HAP-1 (cell line): ENCODE data around the gene FOXQ1.
"Not testable (repeated sequence)": the region's sequence is repeated elsewhere in the genome, so short reads cannot be mapped to it uniquely, and the experiment has no call there.

Source experiments
- DNase-seq, 2 experiments: peaks; one replicate each; pipeline ENCODE4 v3.0.0-alpha.2; 2016 to 2020; ENCODE audit warnings: low spot score in 2 of 2
- H3K27me3 ChIP-seq: fragments of 250-450 bp; sonication (Bioruptor Pico); 2 replicates; pipeline ENCODE4 v1.5.1; 2020; ENCODE audit warnings: low read depth, mild to moderate bottlenecking, moderate library complexity
- H3K36me3 ChIP-seq: fragments of 250-450 bp; sonication (Bioruptor Pico); replicated peaks from 2 replicates; pipeline ENCODE4 v1.5.1; 2020; ENCODE audit warnings: mild to moderate bottlenecking
- H3K4me1 ChIP-seq: fragments of 250-450 bp; sonication (Bioruptor Pico); 2 replicates; pipeline ENCODE4 v1.5.1; 2020; ENCODE audit warnings: mild to moderate bottlenecking
- H3K4me3 ChIP-seq: fragments of 250-450 bp; sonication (Bioruptor Pico); 2 replicates; pipeline ENCODE4 v1.5.1; 2020; ENCODE audit warnings: mild to moderate bottlenecking, moderate library complexity
- H3K9me3 ChIP-seq: fragments of 250-450 bp; sonication (Bioruptor Pico); 2 replicates; pipeline ENCODE4 v1.5.1; 2020; ENCODE audit warnings: mild to moderate bottlenecking, moderate library complexity
- in situ Hi-C: fragments of 300-500 bp; cut with MboI; formaldehyde crosslinking; loops from 3 replicates; pipeline ENCODE4 v1.14.3; 2020; ENCODE audit warnings: low sequenced_read_pairs, inconsistent platforms, mixed read lengths

FOXQ1 gene

GRCh38 chr6:1309366-1309765 lies 2.5 kb upstream of the FOXQ1 start:
- no peaks in the 10 kb centered on the region for H3K36me3 ChIP-seq
- DNase-seq = no peak
- no peaks in the 10 kb centered on the region for H3K9me3 ChIP-seq
- in situ Hi-C loops = no loop called here
- H3K27me3 ChIP-seq = peaks cover 34% of the 10 kb centered on the region
- no peaks in the 10 kb centered on the region for H3K4me1 ChIP-seq
- no peak overlapping the region for H3K4me3 ChIP-seq

GRCh38 chr6:1310628-1311399 lies 1.1 kb upstream of the FOXQ1 start:
- Histone ChIP-seq H3K4me3 (no peak overlapping the region), H3K4me1 (no peaks in the 10 kb centered on the region), H3K9me3 (no peaks in the 10 kb centered on the region), H3K36me3 (no peaks in the 10 kb centered on the region), H3K27me3 (peaks cover 49% of the 10 kb centered on the region)
- in situ Hi-C loops = no loop called here
- no peak for DNase-seq

GRCh38 chr6:1312203-1312472 lies 240 bp downstream of the FOXQ1 start:
- peaks cover 57% of the 10 kb centered on the region for H3K27me3 ChIP-seq
- in situ Hi-C loops = no loop called here
- DNase-seq = no peak

GRCh38 chr6:1312473-1313367 lies 822 bp downstream of the FOXQ1 start:
- Histone ChIP-seq H3K4me1 (no peaks in the 10 kb centered on the region), H3K9me3 (no peaks in the 10 kb centered on the region), H3K27me3 (peaks cover 57% of the 10 kb centered on the region), H3K36me3 (no peaks in the 10 kb centered on the region), H3K4me3 (no peak overlapping the region)
- in situ Hi-C loops = no loop called here
- DNase-seq = peak in 1 of 2 experiments; percentile 15

More at GRCh38 chr6:1312203-1312472, 240 bp downstream of the FOXQ1 start:
- H3K4me3 ChIP-seq = no peak overlapping the region
- no peaks in the 10 kb centered on the region for H3K4me1 ChIP-seq
- H3K36me3 ChIP-seq = no peaks in the 10 kb centered on the region
- H3K9me3 ChIP-seq = no peaks in the 10 kb centered on the region

- no peaks in the 10 kb centered on the region for H3K36me3 ChIP-seq
- no peaks in the 10 kb centered on the region for H3K4me1 ChIP-seq
- in situ Hi-C loops = no loop called here
- peaks cover 57% of the 10 kb centered on the region for H3K27me3 ChIP-seq
- no peaks in the 10 kb centered on the region for H3K9me3 ChIP-seq
- no peak overlapping the region for H3K4me3 ChIP-seq
- no peak for DNase-seq
Observed at GRCh38 chr6:1313384-1313766, 1.5 kb downstream of the FOXQ1 start.

DNA sequence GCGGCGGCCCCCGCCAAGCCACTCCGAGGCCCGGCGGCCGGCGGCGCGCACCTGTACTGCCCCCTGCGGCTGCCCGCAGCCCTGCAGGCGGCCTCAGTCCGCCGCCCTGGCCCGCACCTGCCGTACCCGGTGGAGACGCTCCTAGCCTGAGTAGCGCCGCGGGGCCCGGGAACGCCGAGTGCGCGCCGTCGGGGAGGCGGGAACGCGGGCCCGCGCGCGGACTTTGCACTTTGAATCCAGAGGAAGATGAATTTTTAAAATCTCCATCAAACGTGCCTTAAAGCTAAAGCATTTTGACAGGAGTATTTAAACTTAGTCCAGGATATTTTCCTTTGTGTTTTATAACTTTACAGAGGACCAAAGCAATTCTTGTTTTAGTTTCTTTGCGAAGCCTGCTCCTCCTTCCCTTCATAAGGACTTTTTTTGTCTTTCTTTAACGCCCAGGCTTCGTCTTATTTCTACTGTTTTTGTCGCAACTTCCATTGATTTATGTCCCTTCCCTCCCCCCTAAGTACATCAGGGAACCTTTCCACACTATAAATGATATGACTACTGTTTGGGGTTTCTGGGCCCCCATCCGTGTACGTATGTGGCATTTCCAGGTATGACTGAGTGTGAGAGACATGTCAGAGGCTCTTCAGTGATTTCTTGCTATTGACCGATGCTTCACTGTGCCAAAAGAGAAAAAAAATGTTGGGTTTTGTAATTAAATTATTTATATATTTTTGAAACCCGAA lies 2.0 kb downstream of the FOXQ1 start:
- peak in 1 of 2 experiments; percentile 40 for DNase-seq
- Histone ChIP-seq H3K9me3 (no peaks in the 10 kb centered on the region), H3K36me3 (no peaks in the 10 kb centered on the region), H3K4me3 (no peak overlapping the region), H3K27me3 (peaks cover 57% of the 10 kb centered on the region), H3K4me1 (no peaks in the 10 kb centered on the region)
- in situ Hi-C loops = no loop called here

- no peaks in the 10 kb centered on the region for H3K9me3 ChIP-seq
- H3K4me3 ChIP-seq = no peak overlapping the region
- H3K4me1 ChIP-seq = no peaks in the 10 kb centered on the region
- H3K36me3 ChIP-seq = no peaks in the 10 kb centered on the region
- in situ Hi-C loops = no loop called here
- DNase-seq = no peak
- peaks cover 54% of the 10 kb centered on the region for H3K27me3 ChIP-seq
Observed at GRCh38 chr6:1314617-1315016, 2.7 kb downstream of the FOXQ1 start.

DNA sequence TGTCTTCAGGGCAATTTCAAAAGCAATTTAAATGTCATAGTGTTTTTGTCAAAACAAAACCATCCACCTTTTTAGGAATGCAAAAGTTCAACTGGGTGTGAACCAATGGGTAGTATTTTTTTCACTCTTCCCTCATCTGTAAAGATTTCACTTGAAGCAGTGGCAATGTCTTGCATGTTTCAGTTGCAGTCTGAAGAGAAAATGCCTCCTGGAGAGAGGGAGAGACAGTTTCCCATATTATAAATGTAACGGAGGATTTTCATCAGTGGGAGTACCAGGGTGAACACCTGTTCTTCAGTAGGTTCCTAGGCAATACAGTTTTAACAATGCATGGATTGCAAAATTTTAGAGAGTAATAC lies 3.3 kb downstream of the FOXQ1 start:
- no peaks in the 10 kb centered on the region for H3K4me1 ChIP-seq
- no peak overlapping the region for H3K4me3 ChIP-seq
- in situ Hi-C loops = no loop called here
- no peaks in the 10 kb centered on the region for H3K36me3 ChIP-seq
- peaks cover 54% of the 10 kb centered on the region for H3K27me3 ChIP-seq
- no peak for DNase-seq
- H3K9me3 ChIP-seq = no peaks in the 10 kb centered on the region

DNA sequence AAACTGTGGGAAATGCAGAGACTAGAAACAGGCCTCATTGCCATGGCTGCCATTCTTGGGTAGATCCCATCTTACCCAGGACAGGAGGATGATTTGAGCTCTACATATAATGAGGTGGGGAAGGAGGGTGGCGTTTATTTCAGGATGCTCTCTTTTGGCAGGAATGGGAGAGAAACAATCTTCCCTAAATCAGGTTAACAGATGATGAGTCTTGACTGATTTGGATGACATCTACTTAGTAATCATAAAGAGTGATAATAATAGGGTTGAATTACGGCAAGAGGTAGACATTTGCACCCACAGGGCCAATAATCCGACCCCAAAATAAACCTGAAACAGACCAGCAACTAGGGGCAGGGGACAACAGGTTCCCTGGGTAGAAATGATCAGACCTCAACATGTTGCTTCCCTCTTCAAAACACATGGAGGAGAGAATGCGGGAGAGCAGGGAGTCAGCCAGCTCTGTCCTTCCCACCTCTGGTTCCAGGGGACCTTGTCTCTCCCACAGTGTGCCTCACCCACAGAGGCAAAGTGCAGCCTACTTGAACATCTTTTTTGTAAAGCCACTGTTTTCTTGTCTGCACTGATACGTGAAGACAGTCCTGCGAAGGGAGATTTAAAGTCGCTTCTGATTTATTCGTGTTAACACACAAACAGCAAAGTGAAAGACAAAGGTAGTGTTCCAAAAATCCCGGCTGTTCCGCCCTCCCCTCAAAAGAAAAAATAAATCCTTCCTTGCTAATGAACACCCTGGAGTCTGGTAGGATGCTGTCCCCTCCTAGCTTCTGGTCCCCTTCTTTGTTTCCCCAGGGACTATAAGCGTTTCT lies 3.9 kb downstream of the FOXQ1 start:
- DNase-seq = no peak
- Histone ChIP-seq H3K9me3 (no peaks in the 10 kb centered on the region), H3K36me3 (no peaks in the 10 kb centered on the region), H3K4me3 (no peak overlapping the region), H3K27me3 (peaks cover 49% of the 10 kb centered on the region), H3K4me1 (no peaks in the 10 kb centered on the region)
- in situ Hi-C loops = no loop called here

DNA sequence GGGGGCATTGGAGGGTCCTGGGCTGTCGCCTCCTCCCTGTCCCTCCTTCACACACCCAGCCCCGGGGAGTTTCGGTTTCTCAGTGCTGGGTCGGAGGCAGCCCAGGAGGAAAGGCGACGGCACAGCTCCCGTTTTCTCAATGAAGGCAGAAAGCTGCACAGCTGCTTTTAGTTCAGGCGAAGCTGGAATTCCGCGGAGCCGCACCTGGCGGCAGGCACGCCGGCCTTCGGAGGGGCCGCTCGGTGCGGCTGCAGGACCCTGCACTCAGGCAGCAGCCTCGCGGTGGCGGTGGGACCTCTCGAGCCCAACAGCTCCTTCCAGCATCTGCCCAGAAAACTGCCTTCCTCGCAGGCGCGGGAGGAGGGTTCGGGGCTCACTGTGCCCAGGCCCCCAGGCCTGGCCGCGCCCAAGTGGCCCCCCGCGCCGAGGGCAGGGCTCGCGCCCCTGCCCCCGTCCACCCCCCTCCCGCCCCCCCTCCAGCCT lies 4.6 kb downstream of the FOXQ1 start:
- in situ Hi-C loops = no loop called here
- peaks cover 47% of the 10 kb centered on the region for H3K27me3 ChIP-seq

DNA sequence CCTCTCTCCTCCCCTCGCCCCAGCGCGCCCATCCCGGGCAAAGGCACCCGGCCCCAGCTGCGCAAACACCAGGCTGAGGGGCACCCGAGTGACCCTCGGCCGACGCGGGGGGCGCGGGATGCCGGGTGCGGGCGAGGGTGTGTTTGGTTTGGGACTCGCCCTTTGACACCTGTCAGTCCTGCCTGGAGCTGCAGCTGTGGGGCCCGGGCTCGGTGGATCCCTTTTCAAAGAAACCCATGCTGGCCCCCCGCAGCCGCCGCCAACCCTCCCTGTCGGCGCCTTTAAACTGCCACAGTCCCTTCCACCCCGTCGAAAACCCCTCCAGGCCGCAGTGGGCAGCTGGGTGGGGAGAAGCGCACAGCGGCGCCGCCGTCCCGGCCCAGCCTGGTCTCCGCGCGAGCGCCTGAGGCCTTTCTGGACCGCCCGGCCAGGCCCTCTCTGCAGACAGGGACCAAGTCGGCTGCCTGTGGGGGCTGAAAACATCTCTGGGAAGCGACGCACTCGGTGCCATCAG lies 5.5 kb downstream of the FOXQ1 start:
- in situ Hi-C loops = no loop called here
- Histone ChIP-seq H3K27me3 (peaks cover 41% of the 10 kb centered on the region), H3K4me3 (no peak overlapping the region), H3K9me3 (no peaks in the 10 kb centered on the region), H3K36me3 (no peaks in the 10 kb centered on the region), H3K4me1 (no peaks in the 10 kb centered on the region)
- no peak for DNase-seq

More for the DNA sequence above, 4.6 kb downstream of the FOXQ1 start:
- peak; percentile 13 to 52 for DNase-seq
- Histone ChIP-seq H3K4me1 (no peaks in the 10 kb centered on the region), H3K4me3 (0 out of 2 replicates have a peak overlapping the region, but pooled peaks have one; percentile 9), H3K36me3 (no peaks in the 10 kb centered on the region), H3K9me3 (no peaks in the 10 kb centered on the region)

DNA sequence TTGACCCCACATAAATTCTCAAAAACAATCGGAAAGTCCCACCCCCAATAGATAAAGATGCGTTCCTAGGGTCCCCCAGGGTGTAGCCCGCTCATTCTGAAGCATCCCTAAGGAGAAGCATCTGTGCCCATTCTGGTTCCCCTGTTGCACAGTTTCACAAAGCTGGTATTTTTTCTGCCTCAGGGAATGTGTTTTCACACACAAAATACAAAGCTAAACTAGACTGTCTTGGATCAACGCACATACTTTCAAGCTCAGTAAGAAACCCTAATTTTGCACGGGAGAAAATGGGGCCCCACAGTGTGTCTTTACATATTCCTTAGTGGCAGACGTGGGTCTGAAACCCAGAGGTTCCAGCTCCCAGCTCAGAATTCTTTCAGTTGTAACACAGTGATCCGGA lies 6.1 kb downstream of the FOXQ1 start:
- Histone ChIP-seq H3K4me3 (no peak overlapping the region), H3K4me1 (no peaks in the 10 kb centered on the region), H3K27me3 (peaks cover 36% of the 10 kb centered on the region), H3K9me3 (no peaks in the 10 kb centered on the region), H3K36me3 (no peaks in the 10 kb centered on the region)
- DNase-seq = no peak
- in situ Hi-C loops = no loop called here

GRCh38 chr6:1318584-1318983 lies 6.7 kb downstream of the FOXQ1 start:
- H3K4me3 ChIP-seq, in situ Hi-C loops, H3K36me3 ChIP-seq, H3K4me1 ChIP-seq, H3K9me3 ChIP-seq, DNase-seq: not testable (repeated sequence)
- peaks cover 35% of the 10 kb centered on the region for H3K27me3 ChIP-seq
